GM23338 (cell line): Measurements from ENCODE around the gene UBE2H. TPM values are rescaled to one million over a fixed set of nuclear protein-coding genes. Genes with fewer than 3 reads are reported as not detected.

Experiments used
- ATAC-seq: fragments of 200-7000 bp; cut with Tn5 transposase; 3 replicates; pipeline ENCODE4 v1.9.1; 2020
- DNase-seq: peaks from one replicate; pipeline ENCODE4 v3.0.0-alpha.2; 2015; ENCODE audit warnings: low spot score
- H2AFZ ChIP-seq: fragments of 200-600 bp; sonication (generic); 2 replicates; pipeline ENCODE4 v1.8.0; 2016; ENCODE audit warnings: antibody characterized with exemption, mild to moderate bottlenecking, moderate library complexity
- H3F3A ChIP-seq: fragments of 200-600 bp; sonication (generic); replicated peaks from 2 replicates; pipeline ENCODE4 v1.8.0; 2017; ENCODE audit warnings: antibody characterized with exemption, mixed run types, low read depth
- H3K27ac ChIP-seq: fragments of 200-600 bp; sonication (generic); 2 replicates; pipeline ENCODE4 v1.6.1; 2016; ENCODE audit warnings: low read depth
- H3K27me3 ChIP-seq: fragments of 200-600 bp; sonication (generic); 2 replicates; pipeline ENCODE4 v1.8.0; 2016; ENCODE audit warnings: mild to moderate bottlenecking, mixed run types, moderate library complexity; ENCODE audit not compliant: insufficient read depth
- H3K36me3 ChIP-seq: fragments of 200-600 bp; sonication (generic); 2 replicates; pipeline ENCODE4 v1.8.0; 2016; ENCODE audit warnings: mild to moderate bottlenecking; ENCODE audit not compliant: insufficient read depth
- H3K4me1 ChIP-seq: fragments of 200-600 bp; sonication (generic); 2 replicates; pipeline ENCODE4 v1.8.0; 2016; ENCODE audit warnings: mild to moderate bottlenecking, moderate library complexity; ENCODE audit not compliant: insufficient read depth
- H3K4me2 ChIP-seq: fragments of 200-600 bp; sonication (generic); 2 replicates; pipeline ENCODE4 v1.7.1; 2017; ENCODE audit warnings: mixed run types
- H3K4me3 ChIP-seq: fragments of 200-600 bp; sonication (generic); 2 replicates; pipeline ENCODE4 v1.6.1; 2016; ENCODE audit warnings: mixed run types
- H3K79me2 ChIP-seq: fragments of 200-600 bp; sonication (generic); replicated peaks from 2 replicates; pipeline ENCODE4 v1.8.0; 2017; ENCODE audit warnings: mild to moderate bottlenecking; ENCODE audit not compliant: insufficient read depth
- H3K9me2 ChIP-seq: fragments of 200-600 bp; sonication (generic); 2 replicates; pipeline ENCODE4 v1.8.0; 2017; ENCODE audit not compliant: insufficient read depth
- H4K20me1 ChIP-seq: fragments of 200-600 bp; sonication (generic); replicated peaks from 2 replicates; pipeline ENCODE4 v1.8.0; 2017; ENCODE audit warnings: mild to moderate bottlenecking; ENCODE audit not compliant: insufficient read depth
- H3K27ac Mint-ChIP-seq: 2 replicates; pipeline ENCODE4 v1.8.0; 2020; ENCODE audit warnings: inconsistent platforms, mild to moderate bottlenecking, moderate library complexity, mixed read lengths
- H3K27me3 Mint-ChIP-seq: 3 replicates; pipeline ENCODE4 v1.8.0; 2022; ENCODE audit warnings: low read depth, mild to moderate bottlenecking, moderate library complexity, mixed read lengths, inconsistent platforms; ENCODE audit not compliant: insufficient read depth, poor library complexity
- H3K36me3 Mint-ChIP-seq: 3 replicates; pipeline ENCODE4 v1.8.0; 2021; ENCODE audit warnings: low read depth, mild to moderate bottlenecking, inconsistent platforms, moderate library complexity, mixed read lengths
- H3K4me1 Mint-ChIP-seq: 3 replicates; pipeline ENCODE4 v1.8.0; 2020; ENCODE audit warnings: mild to moderate bottlenecking, inconsistent platforms, mixed read lengths
- H3K4me3 Mint-ChIP-seq: 3 replicates; pipeline ENCODE4 v1.8.0; 2021; ENCODE audit warnings: moderate library complexity, mild to moderate bottlenecking, inconsistent platforms, mixed read lengths
- H3K9me3 Mint-ChIP-seq: 3 replicates; pipeline ENCODE4 v1.8.0; 2020; ENCODE audit warnings: moderate library complexity, mild to moderate bottlenecking, inconsistent platforms, mixed read lengths
- EZH2 ChIP-seq: fragments of 200-600 bp; sonication (generic); IDR thresholded peaks from one replicate; pipeline ENCODE4 v1.8.0; 2017; ENCODE audit warnings: antibody characterized with exemption, mild to moderate bottlenecking, low read depth; ENCODE audit not compliant: unreplicated experiment
- EZH2phosphoT487 ChIP-seq: fragments of 200-600 bp; sonication (generic); IDR thresholded peaks from one replicate; pipeline ENCODE4 v1.8.1; 2018; ENCODE audit warnings: antibody characterized with exemption; ENCODE audit not compliant: unreplicated experiment
- JUNB ChIP-seq: IDR thresholded peaks from one replicate; pipeline ENCODE4 v1.6.1; 2016; ENCODE audit warnings: antibody characterized with exemption; ENCODE audit not compliant: unreplicated experiment
- POLR2AphosphoS5 ChIP-seq: IDR thresholded peaks from 2 replicates; pipeline ENCODE4 v1.6.1; 2016; ENCODE audit warnings: antibody characterized with exemption, low read depth
- ZNF114 ChIP-seq: fragments of 250-450 bp; sonication (Bioruptor Pico); IDR thresholded peaks from 2 replicates; pipeline ENCODE4 v1.5.0; 2020; ENCODE audit warnings: mild to moderate bottlenecking, moderate library complexity
- ZNF462 ChIP-seq: fragments of 250-450 bp; sonication (Bioruptor Pico); IDR thresholded peaks from 2 replicates; pipeline ENCODE4 v1.5.0; 2020; ENCODE audit warnings: mild to moderate bottlenecking, moderate library complexity
- polyA plus RNA-seq: library from polyadenylated mRNA; unstranded; fragments of >200 nt; fragmentation: Nextera tagmentation; extraction: Ambion mirVana; gene quantifications from 2 replicates; pipeline ENCODE4 v1.2.1, GENCODE V29; 2016
- total RNA-seq: library from RNA; depleted of rRNA; stranded (reverse); fragments of >200 nt; shearing (Covaris generic); gene quantifications from 2 replicates; pipeline ENCODE4 v1.2.3, GENCODE V29; 2014

The UBE2H gene
- total and polyA plus RNA-seq, 2 experiments from 2014 or later, result 40.8 to 86.5 TPM

GRCh38 chr7:129855935-129856717 is 96.6 kb downstream of the UBE2H start (continued):
- TF ChIP-seq ZNF462 (CRISPR knock-in tag) (no peak), JUNB (no peak)

GRCh38 chr7:129855234-129855673 is 97.5 kb downstream of the UBE2H start:
- no peak overlapping the region for H3K4me2 ChIP-seq
- no peak overlapping the region for H3K4me3 Mint-ChIP-seq
- no peaks in the 10 kb centered on the region for H3K9me3 Mint-ChIP-seq
- no peak overlapping the region for H2AFZ ChIP-seq
- no peak overlapping the region for H3K27ac Mint-ChIP-seq
- H3K4me3 ChIP-seq, result no peak overlapping the region
- peaks cover 4% of the 10 kb centered on the region; the same call in 1 of the 3 replicates for H3K36me3 Mint-ChIP-seq
- no peaks in the 10 kb centered on the region for H3K27me3 ChIP-seq
- peaks cover 42% of the 10 kb centered on the region for H3K4me1 ChIP-seq
- H3K27me3 Mint-ChIP-seq, result peaks cover 7% of the 10 kb centered on the region
- no peaks in the 10 kb centered on the region for H3F3A ChIP-seq
- TF ChIP-seq ZNF114, result no peak
- TF ChIP-seq POLR2AphosphoS5, result no peak
- TF ChIP-seq EZH2, result no peak
- no peak for TF ChIP-seq JUNB
- no peak for TF ChIP-seq EZH2phosphoT487
- H3K27ac ChIP-seq, result peak overlapping the region; percentile 22; the same call in 1 of the 2 replicates
- peaks cover 72% of the 10 kb centered on the region for H3K4me1 Mint-ChIP-seq
- ATAC-seq (no peak), DNase-seq (no peak)
- peaks cover 51% of the 10 kb centered on the region for H3K79me2 ChIP-seq
- peaks cover 10% of the 10 kb centered on the region for H4K20me1 ChIP-seq
- no peaks in the 10 kb centered on the region for H3K36me3 ChIP-seq
- H3K9me2 ChIP-seq, result no peaks in the 10 kb centered on the region
